Psoas muscle (tissue), 8 donors: ENCODE measurements around the gene RAPGEF3. TPM values are rescaled to one million over a fixed set of nuclear protein-coding genes. Genes with fewer than 3 reads are reported as not detected.
A peak's percentile ranks its signal among the peaks of the same experiment; 100 is the strongest.

Experiments
- ATAC-seq, 4 donors: fragments of 200-7000 bp; cut with Tn5 transposase; one replicate each; pipeline ENCODE4 v1.9.1; 2020; ENCODE audit warnings: moderate library complexity in 3 of 4, mild to moderate bottlenecking in 2 of 4
- DNase-seq, 2 donors: peaks; one replicate each; pipeline ENCODE4 v3.0.0-alpha.2; 2020
- H3K27ac ChIP-seq: fragments of 200-600 bp; one replicate; pipeline ENCODE4 v1.8.0; 2022
- H3K27me3 ChIP-seq, 3 donors: fragments of 200-600 bp in 1 of 3; one replicate each; pipeline versions ENCODE4 v1.6.1 to v1.8.0; 2013 to 2022; ENCODE audit warnings: low read length in 2 of 3, mild to moderate bottlenecking in 2 of 3, moderate library complexity in 1 of 3; ENCODE audit not compliant: insufficient read depth in 3 of 3
- H3K36me3 ChIP-seq, 2 donors: fragments of 200-600 bp in 1 of 2; one replicate each; pipeline versions ENCODE4 v1.6.1 to v1.8.0; 2013 to 2022; ENCODE audit warnings: low read depth in 1 of 2, mild to moderate bottlenecking in 1 of 2, moderate library complexity in 1 of 2; ENCODE audit not compliant: insufficient read depth in 1 of 2
- H3K4me1 ChIP-seq: fragments of 200-600 bp; one replicate; pipeline ENCODE4 v1.8.0; 2022
- H3K4me3 ChIP-seq: fragments of 200-600 bp; one replicate; pipeline ENCODE4 v1.8.0; 2022; ENCODE audit warnings: mild to moderate bottlenecking
- H3K9me3 ChIP-seq: fragments of 200-600 bp; one replicate; pipeline ENCODE4 v1.8.0; 2022
- WGBS, 3 donors: extraction: QIAGEN DNeasy Blood & Tissue Kit; methylation state at CpG; one replicate each; pipeline versions ENCODE4 v1.1.6 to v1.1.7; 2013; 5-methylcytosine and 5-hydroxymethylcytosine counted together
- intact Hi-C, 2 donors: fragments of 100-400 bp; cut with DNase I; formaldehyde crosslinking; loops; one replicate each; pipeline versions ENCODE4 v1.11.0 to v1.14.2; 2022
- polyA plus RNA-seq, 3 donors: library from polyadenylated mRNA; stranded (reverse); fragments of 200-250 nt; gene quantifications; one replicate each; pipeline ENCODE4 v1.2.3, GENCODE V29; 2013
- total RNA-seq, 4 donors: library from RNA; stranded (reverse); fragmentation: NEBNext Ultra II Directional in 2 of 4; extraction: Animal tissue kit (Norgen Biotek cat#: 25700) in 2 of 4; gene quantifications; one replicate each; pipeline versions ENCODE4 v1.2.1 to v1.2.4, GENCODE V29; 2021 to 2023
- TF ChIP-seq, protein P1 (sequence below): fragments of 200-600 bp; IDR thresholded peaks from one replicate; pipeline ENCODE4 v1.8.0; 2022; ENCODE audit warnings: antibody characterized with exemption
- donor health status: healthy with polysubstance abuse.
- donor health status: DM: no; HTN: no; CAD: no; lungs with moderate emphysema.
- donor health status: Bipolar disorder and iron deficiency.
- donor health status: healthy.
- donor health status: DM: yes; HTN: yes; CAD: no.
- donor health status: DM: no; HTN: no; CAD: no.
- donor health status: DM: no; HTN: no; CAD: no.
- donor health status: DM: yes; HTN: yes; CAD: no.

Gene RAPGEF3
- total and polyA plus RNA-seq, 7 donors = 5.1 to 29.9 (median 14.7) TPM

DNA sequence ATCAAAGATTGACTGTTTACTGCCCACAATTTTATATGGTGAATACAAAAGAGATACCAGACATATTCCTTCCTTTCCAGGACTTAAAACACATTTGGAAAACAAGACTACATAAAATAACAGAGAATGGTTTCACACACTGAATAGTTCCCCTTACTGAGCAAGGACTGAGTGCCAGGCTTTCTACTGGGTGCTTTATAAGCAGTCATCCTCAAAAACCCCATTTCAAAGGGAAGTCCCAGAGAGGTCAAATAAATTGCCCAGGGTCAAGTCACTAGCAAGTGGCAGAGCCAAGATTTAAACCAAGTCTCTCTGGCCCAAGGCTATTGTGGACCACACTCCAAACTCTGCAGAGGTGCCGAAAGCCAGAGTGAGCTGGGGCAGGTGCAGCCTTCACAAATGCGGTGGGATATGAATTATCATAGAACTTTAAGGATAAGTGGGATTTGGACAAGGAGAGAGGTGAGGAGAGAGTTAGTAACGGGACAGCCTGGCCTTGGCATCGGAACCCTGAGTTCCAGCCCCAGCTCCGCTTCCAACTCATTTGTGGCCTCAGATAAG lies 43.8 kb downstream of the RAPGEF3 start:
- WGBS, 3 donors = 14 to 21% (median 17%) methylated on average over 5 of the region's 5 CpGs
- DNase-seq (no peak), ATAC-seq (peak in 1 of 4 donors; percentile 1)
- intact Hi-C loops = loop anchor here (1.0 to 5.0 kb wide), 5 partner anchors 47 to 237 kb away; no protein-coding TSS in a partner anchor
- TF ChIP-seq, protein P1, sequence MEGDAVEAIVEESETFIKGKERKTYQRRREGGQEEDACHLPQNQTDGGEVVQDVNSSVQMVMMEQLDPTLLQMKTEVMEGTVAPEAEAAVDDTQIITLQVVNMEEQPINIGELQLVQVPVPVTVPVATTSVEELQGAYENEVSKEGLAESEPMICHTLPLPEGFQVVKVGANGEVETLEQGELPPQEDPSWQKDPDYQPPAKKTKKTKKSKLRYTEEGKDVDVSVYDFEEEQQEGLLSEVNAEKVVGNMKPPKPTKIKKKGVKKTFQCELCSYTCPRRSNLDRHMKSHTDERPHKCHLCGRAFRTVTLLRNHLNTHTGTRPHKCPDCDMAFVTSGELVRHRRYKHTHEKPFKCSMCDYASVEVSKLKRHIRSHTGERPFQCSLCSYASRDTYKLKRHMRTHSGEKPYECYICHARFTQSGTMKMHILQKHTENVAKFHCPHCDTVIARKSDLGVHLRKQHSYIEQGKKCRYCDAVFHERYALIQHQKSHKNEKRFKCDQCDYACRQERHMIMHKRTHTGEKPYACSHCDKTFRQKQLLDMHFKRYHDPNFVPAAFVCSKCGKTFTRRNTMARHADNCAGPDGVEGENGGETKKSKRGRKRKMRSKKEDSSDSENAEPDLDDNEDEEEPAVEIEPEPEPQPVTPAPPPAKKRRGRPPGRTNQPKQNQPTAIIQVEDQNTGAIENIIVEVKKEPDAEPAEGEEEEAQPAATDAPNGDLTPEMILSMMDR = no peak
- H3K4me3 ChIP-seq = no peak overlapping the region
- no peak overlapping the region for H3K27ac ChIP-seq
- peaks cover 27% of the 10 kb centered on the region for H3K4me1 ChIP-seq
- no peaks in the 10 kb centered on the region for H3K27me3 ChIP-seq
- H3K9me3 ChIP-seq = no peaks in the 10 kb centered on the region
- H3K36me3 ChIP-seq = peaks cover 0 to 8% of the 10 kb centered on the region in 2 donors

DNA sequence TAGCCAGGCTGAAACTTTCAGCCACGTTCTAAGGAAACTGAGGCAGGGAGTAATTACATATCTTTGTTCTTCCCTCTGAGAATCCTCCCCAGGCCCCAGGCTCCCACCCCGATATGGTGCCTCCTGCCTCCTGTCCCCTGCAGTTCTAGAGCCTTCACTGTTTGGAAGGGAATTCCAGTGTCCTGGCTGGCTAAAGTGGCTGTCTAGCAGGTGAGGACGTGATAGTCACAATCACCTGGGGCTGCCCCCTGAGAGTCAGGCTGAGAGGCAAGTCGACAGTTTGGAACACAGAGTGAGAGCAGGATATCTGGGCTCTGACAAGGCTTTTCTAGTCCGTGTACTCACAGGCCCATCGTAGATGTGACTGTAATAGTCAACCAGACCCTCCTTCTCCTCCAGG lies 46.5 kb downstream of the RAPGEF3 start:
- no peak for ATAC-seq
- Histone ChIP-seq H3K4me3 (no peak overlapping the region), H3K36me3 (peaks cover 0 to 9% of the 10 kb centered on the region in 2 donors), H3K4me1 (peaks cover 21% of the 10 kb centered on the region), H3K27me3 (no peaks in the 10 kb centered on the region), H3K9me3 (no peaks in the 10 kb centered on the region), H3K27ac (no peak overlapping the region)
- TF ChIP-seq, protein P1 = no peak
- DNase-seq = no peak
- 90 to 93% (median 90%) methylated on average over 6 of the region's 6 CpGs for WGBS, 3 donors
- intact Hi-C loops = no loop called here

DNA sequence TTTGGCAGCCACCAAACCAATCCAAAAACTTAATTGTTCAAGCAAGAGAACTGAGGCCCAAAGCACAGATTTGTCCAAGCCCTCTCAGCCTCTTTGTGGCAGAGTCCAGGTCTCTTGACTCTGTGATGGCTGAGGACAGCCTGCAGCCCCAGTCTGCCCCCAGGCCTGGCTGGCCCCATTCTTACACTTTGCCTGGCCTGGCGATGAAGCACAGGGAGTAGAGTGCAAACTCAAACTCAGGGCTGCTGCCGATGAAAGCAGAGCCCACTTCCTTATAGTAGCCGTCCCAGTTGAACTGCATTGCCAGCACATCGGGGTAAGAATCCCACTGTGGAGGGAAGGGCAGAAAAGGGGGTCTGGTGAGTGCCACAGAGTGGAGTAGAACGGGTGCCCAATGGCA lies 47.2 kb downstream of the RAPGEF3 start:
- intact Hi-C loops = no loop called here
- no peaks in the 10 kb centered on the region for H3K9me3 ChIP-seq
- ATAC-seq (no peak), DNase-seq (no peak)
- 88 to 94% (median 90%) methylated on average over 5 of the region's 5 CpGs for WGBS, 3 donors
- H3K4me3 ChIP-seq = no peak overlapping the region
- H3K27ac ChIP-seq = no peak overlapping the region
- no peaks in the 10 kb centered on the region for H3K27me3 ChIP-seq
- peaks cover 19% of the 10 kb centered on the region for H3K4me1 ChIP-seq
- peaks cover 0 to 9% of the 10 kb centered on the region in 2 donors for H3K36me3 ChIP-seq
- TF ChIP-seq, protein P1 = no peak

DNA sequence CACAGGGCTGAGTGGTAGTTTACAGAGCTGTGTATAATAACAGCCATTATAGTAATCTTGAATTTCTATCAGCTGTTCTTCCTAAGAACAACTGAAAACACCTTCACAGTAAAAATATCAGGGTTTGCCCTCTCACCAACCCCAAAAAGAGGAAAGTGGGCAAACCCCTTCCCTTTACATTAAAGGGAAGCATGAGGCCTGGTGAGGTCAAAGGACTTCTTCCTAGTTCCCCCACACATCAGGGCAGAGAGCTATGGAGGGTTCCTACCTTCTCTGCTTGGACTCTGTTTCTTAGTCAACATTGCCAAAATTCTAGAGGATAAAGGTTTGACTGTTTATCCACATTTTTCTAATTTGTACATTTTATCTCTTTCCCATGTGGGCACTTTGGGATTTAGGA lies 48.4 kb downstream of the RAPGEF3 start:
- Histone ChIP-seq H3K27ac (no peak overlapping the region), H3K4me1 (peaks cover 13% of the 10 kb centered on the region), H3K27me3 (no peaks in the 10 kb centered on the region), H3K9me3 (no peaks in the 10 kb centered on the region), H3K36me3 (peaks cover 0 to 9% of the 10 kb centered on the region in 2 donors), H3K4me3 (no peak overlapping the region)
- TF ChIP-seq, protein P1 = no peak
- intact Hi-C loops = no loop called here
- ATAC-seq (no peak), DNase-seq (no peak)

DNA sequence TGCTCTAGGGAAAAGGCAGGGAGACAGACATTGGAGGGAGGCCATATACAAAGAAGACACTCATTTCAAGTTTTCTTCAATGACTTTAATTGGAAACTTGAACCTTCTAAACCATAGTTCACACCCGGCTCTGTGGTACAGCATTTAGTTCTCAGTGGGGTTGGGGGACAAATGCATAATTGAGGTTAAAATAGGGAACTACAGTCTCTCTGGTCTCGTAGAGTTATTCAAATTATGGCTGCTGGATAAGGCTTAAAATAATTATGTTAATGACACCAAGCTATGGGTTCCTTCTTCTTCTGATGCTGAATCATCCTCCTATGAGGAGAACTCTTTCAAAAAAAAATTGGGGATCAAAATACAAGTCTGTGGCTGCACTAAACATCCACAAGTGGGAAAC lies 49.0 kb downstream of the RAPGEF3 start:
- TF ChIP-seq, protein P1 = no peak
- WGBS, 3 donors = 86 to 94% (median 91%) methylated on average over 2 of the region's 2 CpGs
- peaks cover 8% of the 10 kb centered on the region for H3K4me1 ChIP-seq
- no peak for ATAC-seq
- DNase-seq = no peak
- no peak overlapping the region for H3K4me3 ChIP-seq
- H3K9me3 ChIP-seq = no peaks in the 10 kb centered on the region
- H3K27me3 ChIP-seq = no peaks in the 10 kb centered on the region
- no peak overlapping the region for H3K27ac ChIP-seq
- H3K36me3 ChIP-seq = peaks cover 0 to 9% of the 10 kb centered on the region in 2 donors
- intact Hi-C loops = no loop called here
